ENCODE measurements around the gene EZR. TPM values are rescaled to one million over a fixed set of nuclear protein-coding genes. Genes with fewer than 3 reads are reported as not detected.

Gene EZR
- total and polyA plus RNA-seq, 2 donors (not counting 1 experiment from before 2014, with no cell fraction given), result 227 to 945 TPM

GRCh38 chr6:158808941-158809678 is 10.1 kb downstream of the EZR start:
- Histone ChIP-seq H3K9ac (ENCODE audit: low read length) (peak overlapping the region; percentile 35), H2AFZ (ENCODE audit: insufficient read depth, low read depth, low read length, poor library complexity, severe bottlenecking) (no peak overlapping the region), H3K79me2 (ENCODE audit: control insufficient read depth, insufficient read depth, low read length) (peaks cover 98% of the 10 kb centered on the region), H3K9me3 (ENCODE audit: control extremely low read depth in 1 of 3, control insufficient read depth in 2 of 3, insufficient read depth in 1 of 3, low read length in 2 of 3) (peaks cover 0 to 3% (median 0%) of the 10 kb centered on the region in 3 donors), H3K27me3 (replicated peaks in 1 of 4; ENCODE audit: control extremely low read depth in 1 of 4, control insufficient read depth in 3 of 4, insufficient read depth in 4 of 4, low read length in 3 of 4) (no peaks in the 10 kb centered on the region), H3K4me1 (ENCODE audit: control insufficient read depth in 2 of 2, insufficient read depth in 2 of 2, low read length in 2 of 2) (peaks cover 97 to 98% of the 10 kb centered on the region in 2 donors), H3K4me3 (ENCODE audit: control extremely low read depth in 1 of 5, extremely low read depth in 1 of 5, insufficient read depth in 1 of 5, low read depth in 2 of 5, low read length in 4 of 5) (peak overlapping the region in 3 of 5 experiments; percentile 12 to 50 (median 15)), H3K4me2 (replicated peaks; ENCODE audit: low read depth, low read length, poor library complexity, severe bottlenecking) (peak overlapping the region; percentile 95), H3K36me3 (replicated peaks in 1 of 2; ENCODE audit: control extremely low read depth in 1 of 2, control insufficient read depth in 1 of 2, extremely low read depth in 1 of 2, insufficient read depth in 2 of 2, low read length in 1 of 2) (peaks cover 4 to 70% of the 10 kb centered on the region in 2 experiments), H3K27ac (ENCODE audit: low read length in 2 of 2) (peak overlapping the region; percentile 94 to 96), H4K20me1 (ENCODE audit: control insufficient read depth, insufficient read depth, low read length, poor library complexity, severe bottlenecking) (peaks cover 54% of the 10 kb centered on the region)
- Mint-ChIP-seq H3K4me1 (peaks cover 96% of the 10 kb centered on the region), H3K4me3 (peak overlapping the region; percentile 85), H3K9me3 (ENCODE audit: insufficient read depth) (no peaks in the 10 kb centered on the region), H3K27ac (peak overlapping the region; percentile 96), H3K27me3 (no peaks in the 10 kb centered on the region)
- TF ChIP-seq EZH2 (IDR thresholded peaks at IDR 0.05; ENCODE audit: borderline replicate concordance, insufficient read depth, low read depth, low read length, poor library complexity, severe bottlenecking), result no peak
- no peak for TF ChIP-seq CTCF (IDR thresholded peaks at IDR 0.05)
- CTCF ChIA-PET, result interaction anchor here (0.6 to 3.5 kb wide), 21 partner anchors 8 to 595 kb away, joined by 3 to 38 read pairs (median 4); no protein-coding TSS in a partner anchor
- ATAC-seq (ENCODE audit: low read depth) (peak; percentile 80), DNase-seq (peak; percentile 89)
- WGBS (ENCODE audit: insufficient coverage), result 6% methylated on average over 3 of the region's 8 CpGs
- intact Hi-C loops (cut with micrococcal nuclease), result loop anchor here (1.0 to 10.0 kb wide), 8 partner anchors 9 to 296 kb away; no protein-coding TSS in a partner anchor
- POLR2A ChIA-PET, result interaction anchor here (0.6 to 3.1 kb wide), 13 partner anchors 8 to 191 kb away, joined by 3 to 48 read pairs (median 6); partner anchors contain the start of genes EZR and RSPH3
